NCI-H2081 (cell line): ENCODE data around the gene RFX4.
"Not testable (repeated sequence)": the region's sequence is repeated elsewhere in the genome, so short reads cannot be mapped to it uniquely, and the experiment has no call there.

Source experiments
- DNase-seq, 2 experiments: peaks; one replicate each; lab custom pipeline; 2025; lab: John Stamatoyannopoulos, UW

The RFX4 gene

GRCh38 chr12:106692033-106692432 lies 109.2 kb downstream of the RFX4 start:
- DNase-seq, result not testable (repeated sequence)

- DNase-seq, result no peak
Measured at GRCh38 chr12:106692896-106693820, 110.4 kb downstream of the RFX4 start.

- DNase-seq, result no peak
Measured at GRCh38 chr12:106696071-106696470, 113.3 kb downstream of the RFX4 start.

- no peak for DNase-seq
Measured at GRCh38 chr12:106696681-106697417, 114.0 kb downstream of the RFX4 start.

- DNase-seq, result no peak
Measured at GRCh38 chr12:106704081-106704480, 121.3 kb downstream of the RFX4 start.

GRCh38 chr12:106705971-106706370 lies 123.2 kb downstream of the RFX4 start:
- DNase-seq, result no peak

GRCh38 chr12:106709068-106709511 lies 126.3 kb downstream of the RFX4 start:
- DNase-seq, result no peak

GRCh38 chr12:106710143-106710893 lies 127.5 kb downstream of the RFX4 start:
- no peak for DNase-seq

GRCh38 chr12:106711316-106711715 lies 128.5 kb downstream of the RFX4 start:
- DNase-seq, result no peak

- DNase-seq, result no peak
Measured at GRCh38 chr12:106712768-106713167, 130.0 kb downstream of the RFX4 start.

GRCh38 chr12:106714926-106715325 lies 132.1 kb downstream of the RFX4 start:
- no peak for DNase-seq

- DNase-seq, result no peak
Measured at GRCh38 chr12:106715582-106715981, 132.8 kb downstream of the RFX4 start.

- DNase-seq, result no peak
Measured at GRCh38 chr12:106717673-106718072, 134.9 kb downstream of the RFX4 start.

GRCh38 chr12:106719879-106720278 lies 137.1 kb downstream of the RFX4 start:
- no peak for DNase-seq

- DNase-seq, result no peak
Measured at GRCh38 chr12:106720696-106721095, 137.9 kb downstream of the RFX4 start.

- DNase-seq, result no peak
Measured at GRCh38 chr12:106721915-106722314, 139.1 kb downstream of the RFX4 start.

- DNase-seq, result no peak
Measured at GRCh38 chr12:106722837-106723236, 140.0 kb downstream of the RFX4 start.

- no peak for DNase-seq
Measured at GRCh38 chr12:106723416-106723815, 140.6 kb downstream of the RFX4 start.

- DNase-seq, result no peak
Measured at GRCh38 chr12:106724116-106724515, 141.3 kb downstream of the RFX4 start.

GRCh38 chr12:106724934-106725333 lies 142.1 kb downstream of the RFX4 start:
- no peak for DNase-seq

GRCh38 chr12:106726603-106727202 lies 143.9 kb downstream of the RFX4 start:
- not testable (repeated sequence) for DNase-seq

- no peak for DNase-seq
Measured at GRCh38 chr12:106729611-106730010, 146.8 kb downstream of the RFX4 start.
